ENCODE data around the gene JDP2.
A peak's percentile ranks its signal among the peaks of the same experiment; 100 is the strongest.

GRCh38 chr14:75450381-75451276 lies 22.8 kb downstream of the JDP2 start:
- TF ChIP-seq POLR2A (IDR thresholded peaks at IDR 0.05): peak in 2 of 3 donors; percentile 61 to 63
- TF ChIP-seq, protein P1, sequence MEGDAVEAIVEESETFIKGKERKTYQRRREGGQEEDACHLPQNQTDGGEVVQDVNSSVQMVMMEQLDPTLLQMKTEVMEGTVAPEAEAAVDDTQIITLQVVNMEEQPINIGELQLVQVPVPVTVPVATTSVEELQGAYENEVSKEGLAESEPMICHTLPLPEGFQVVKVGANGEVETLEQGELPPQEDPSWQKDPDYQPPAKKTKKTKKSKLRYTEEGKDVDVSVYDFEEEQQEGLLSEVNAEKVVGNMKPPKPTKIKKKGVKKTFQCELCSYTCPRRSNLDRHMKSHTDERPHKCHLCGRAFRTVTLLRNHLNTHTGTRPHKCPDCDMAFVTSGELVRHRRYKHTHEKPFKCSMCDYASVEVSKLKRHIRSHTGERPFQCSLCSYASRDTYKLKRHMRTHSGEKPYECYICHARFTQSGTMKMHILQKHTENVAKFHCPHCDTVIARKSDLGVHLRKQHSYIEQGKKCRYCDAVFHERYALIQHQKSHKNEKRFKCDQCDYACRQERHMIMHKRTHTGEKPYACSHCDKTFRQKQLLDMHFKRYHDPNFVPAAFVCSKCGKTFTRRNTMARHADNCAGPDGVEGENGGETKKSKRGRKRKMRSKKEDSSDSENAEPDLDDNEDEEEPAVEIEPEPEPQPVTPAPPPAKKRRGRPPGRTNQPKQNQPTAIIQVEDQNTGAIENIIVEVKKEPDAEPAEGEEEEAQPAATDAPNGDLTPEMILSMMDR (IDR thresholded peaks at IDR 0.05): peak in 3 of 7 experiments; percentile 43 to 55 (median 44)

All from body of pancreas (tissue), 4 donors.